Measurements from ENCODE around the gene PGAP2. TPM values are rescaled to one million over a fixed set of nuclear protein-coding genes. Genes with fewer than 3 reads are reported as not detected.

Gene PGAP2
- total and polyA plus RNA-seq, 4 donors = 10.0 to 14.8 (median 12.0) TPM

GRCh38 chr11:3835751-3836150 is 27.4 kb downstream of the PGAP2 start:
- no peak for DNase-seq (ENCODE audit: low spot score)
- no peak overlapping the region for H3K4me3 ChIP-seq (ENCODE audit: low read depth in 1 of 3, low read length in 3 of 3)

DNA sequence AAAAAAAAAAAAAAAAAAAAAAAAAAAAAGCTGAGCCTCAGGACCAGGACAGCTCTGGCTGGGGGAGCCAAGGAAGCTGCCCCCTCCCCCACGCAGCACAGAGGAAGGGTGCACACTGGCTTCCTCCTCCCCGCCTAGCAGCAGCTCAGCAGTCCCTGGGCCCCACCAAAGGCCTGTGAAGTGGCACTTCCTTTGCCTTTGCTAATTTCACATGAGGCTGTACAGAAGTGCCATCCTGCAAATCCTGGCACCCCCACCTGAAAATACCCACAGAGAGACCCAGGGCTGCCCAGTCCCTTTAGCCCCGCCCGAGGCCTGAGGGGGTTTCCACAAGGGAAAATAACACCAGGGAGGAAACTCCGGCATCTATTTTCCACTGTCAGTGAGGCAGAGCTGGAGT is 28.5 kb downstream of the PGAP2 start:
- WGBS = 77% methylated on average over 5 of the region's 5 CpGs
- TF ChIP-seq HNF4A (conservative IDR thresholded peaks at IDR 0.05) (no peak), TAF1 (conservative IDR thresholded peaks at IDR 0.05) (no peak), REST (IDR thresholded peaks at IDR 0.05) (no peak), EGR1 (IDR thresholded peaks at IDR 0.05; ENCODE audit: low read depth in 2 of 2) (no peak), NR2F2 (IDR thresholded peaks at IDR 0.05) (no peak), HNF4G (IDR thresholded peaks at IDR 0.05) (no peak), RAD21 (IDR thresholded peaks at IDR 0.05) (no peak), FOXA2 (IDR thresholded peaks at IDR 0.05) (no peak), ATF3 (IDR thresholded peaks at IDR 0.05) (no peak), RXRA (IDR thresholded peaks at IDR 0.05) (no peak), YY1 (IDR thresholded peaks at IDR 0.05) (no peak)
- TF ChIP-seq, protein P1, sequence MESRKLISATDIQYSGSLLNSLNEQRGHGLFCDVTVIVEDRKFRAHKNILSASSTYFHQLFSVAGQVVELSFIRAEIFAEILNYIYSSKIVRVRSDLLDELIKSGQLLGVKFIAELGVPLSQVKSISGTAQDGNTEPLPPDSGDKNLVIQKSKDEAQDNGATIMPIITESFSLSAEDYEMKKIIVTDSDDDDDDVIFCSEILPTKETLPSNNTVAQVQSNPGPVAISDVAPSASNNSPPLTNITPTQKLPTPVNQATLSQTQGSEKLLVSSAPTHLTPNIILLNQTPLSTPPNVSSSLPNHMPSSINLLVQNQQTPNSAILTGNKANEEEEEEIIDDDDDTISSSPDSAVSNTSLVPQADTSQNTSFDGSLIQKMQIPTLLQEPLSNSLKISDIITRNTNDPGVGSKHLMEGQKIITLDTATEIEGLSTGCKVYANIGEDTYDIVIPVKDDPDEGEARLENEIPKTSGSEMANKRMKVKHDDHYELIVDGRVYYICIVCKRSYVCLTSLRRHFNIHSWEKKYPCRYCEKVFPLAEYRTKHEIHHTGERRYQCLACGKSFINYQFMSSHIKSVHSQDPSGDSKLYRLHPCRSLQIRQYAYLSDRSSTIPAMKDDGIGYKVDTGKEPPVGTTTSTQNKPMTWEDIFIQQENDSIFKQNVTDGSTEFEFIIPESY (IDR thresholded peaks at IDR 0.05) = no peak
- TF ChIP-seq, protein P2, sequence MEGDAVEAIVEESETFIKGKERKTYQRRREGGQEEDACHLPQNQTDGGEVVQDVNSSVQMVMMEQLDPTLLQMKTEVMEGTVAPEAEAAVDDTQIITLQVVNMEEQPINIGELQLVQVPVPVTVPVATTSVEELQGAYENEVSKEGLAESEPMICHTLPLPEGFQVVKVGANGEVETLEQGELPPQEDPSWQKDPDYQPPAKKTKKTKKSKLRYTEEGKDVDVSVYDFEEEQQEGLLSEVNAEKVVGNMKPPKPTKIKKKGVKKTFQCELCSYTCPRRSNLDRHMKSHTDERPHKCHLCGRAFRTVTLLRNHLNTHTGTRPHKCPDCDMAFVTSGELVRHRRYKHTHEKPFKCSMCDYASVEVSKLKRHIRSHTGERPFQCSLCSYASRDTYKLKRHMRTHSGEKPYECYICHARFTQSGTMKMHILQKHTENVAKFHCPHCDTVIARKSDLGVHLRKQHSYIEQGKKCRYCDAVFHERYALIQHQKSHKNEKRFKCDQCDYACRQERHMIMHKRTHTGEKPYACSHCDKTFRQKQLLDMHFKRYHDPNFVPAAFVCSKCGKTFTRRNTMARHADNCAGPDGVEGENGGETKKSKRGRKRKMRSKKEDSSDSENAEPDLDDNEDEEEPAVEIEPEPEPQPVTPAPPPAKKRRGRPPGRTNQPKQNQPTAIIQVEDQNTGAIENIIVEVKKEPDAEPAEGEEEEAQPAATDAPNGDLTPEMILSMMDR (IDR thresholded peaks at IDR 0.05; ENCODE audit: low read depth, low read length, missing input control) = no peak
- TF ChIP-seq, protein P3, sequence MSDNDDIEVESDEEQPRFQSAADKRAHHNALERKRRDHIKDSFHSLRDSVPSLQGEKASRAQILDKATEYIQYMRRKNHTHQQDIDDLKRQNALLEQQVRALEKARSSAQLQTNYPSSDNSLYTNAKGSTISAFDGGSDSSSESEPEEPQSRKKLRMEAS (IDR thresholded peaks at IDR 0.05) = no peak

More at GRCh38 chr11:3835751-3836150, 27.4 kb downstream of the PGAP2 start:
- TF ChIP-seq HNF4A (conservative IDR thresholded peaks at IDR 0.05) (no peak), GABPA (IDR thresholded peaks at IDR 0.05 in 1 of 2, conservative IDR thresholded peaks at IDR 0.05 in 1 of 2) (no peak), JUND (IDR thresholded peaks at IDR 0.05) (no peak), HNF4G (IDR thresholded peaks at IDR 0.05) (no peak), ATF3 (IDR thresholded peaks at IDR 0.05) (no peak)
- TF ChIP-seq, protein P1 (IDR thresholded peaks at IDR 0.05) = no peak
- TF ChIP-seq, protein P2 (IDR thresholded peaks at IDR 0.05; ENCODE audit: low read depth, low read length, missing input control) = no peak
- Histone ChIP-seq H3K9me3 (ENCODE audit: control insufficient read depth in 4 of 4, low read length in 3 of 4) (no peaks in the 10 kb centered on the region), H3K36me3 (ENCODE audit: control insufficient read depth in 4 of 4, insufficient read depth in 3 of 4, low read depth in 1 of 4, low read length in 3 of 4) (no peaks in the 10 kb centered on the region), H3K9ac (ENCODE audit: low read depth in 1 of 2, low read length in 2 of 2) (no peak overlapping the region), H3K27ac (ENCODE audit: low read depth in 1 of 2, low read length in 2 of 2) (peak overlapping the region in 1 of 2 donors; percentile 63), H3K27me3 (ENCODE audit: control insufficient read depth in 4 of 4, insufficient read depth in 4 of 4, low read length in 3 of 4) (no peaks in the 10 kb centered on the region), H3K4me1 (ENCODE audit: control insufficient read depth in 4 of 4, insufficient read depth in 4 of 4, low read length in 3 of 4) (peaks cover 2 to 21% (median 10%) of the 10 kb centered on the region in 4 donors)
- WGBS = 84% methylated on average over 4 of the region's 4 CpGs

More for the DNA sequence above, 28.5 kb downstream of the PGAP2 start:
- H3K27ac ChIP-seq (ENCODE audit: low read depth in 1 of 2, low read length in 2 of 2) = peak overlapping the region; percentile 73 to 94
- no peak for DNase-seq (ENCODE audit: low spot score)
- no peaks in the 10 kb centered on the region for H3K9me3 ChIP-seq (ENCODE audit: control insufficient read depth in 4 of 4, low read length in 3 of 4)
- no peak overlapping the region for H3K4me3 ChIP-seq (ENCODE audit: low read depth in 1 of 3, low read length in 3 of 3)
- peaks cover 0 to 24% (median 10%) of the 10 kb centered on the region in 4 donors for H3K4me1 ChIP-seq (ENCODE audit: control insufficient read depth in 4 of 4, insufficient read depth in 4 of 4, low read length in 3 of 4)
- H3K9ac ChIP-seq (ENCODE audit: low read depth in 1 of 2, low read length in 2 of 2) = peak overlapping the region in 1 of 2 donors; percentile 16
- no peaks in the 10 kb centered on the region for H3K27me3 ChIP-seq (ENCODE audit: control insufficient read depth in 4 of 4, insufficient read depth in 4 of 4, low read length in 3 of 4)
- H3K36me3 ChIP-seq (ENCODE audit: control insufficient read depth in 4 of 4, insufficient read depth in 3 of 4, low read depth in 1 of 4, low read length in 3 of 4) = no peaks in the 10 kb centered on the region

Data from liver (tissue), 9 donors.